GM23248 (cell line): ENCODE results near the gene RCAN1. TPM values are rescaled to one million over a fixed set of nuclear protein-coding genes. Genes with fewer than 3 reads are reported as not detected.
A peak's percentile ranks its signal among the peaks of the same experiment; 100 is the strongest.

Experiments
- DNase-seq: peaks from one replicate; pipeline ENCODE4 v3.0.0-alpha.2; 2015
- H2AFZ ChIP-seq: fragments of 200-600 bp; sonication (generic); 2 replicates; pipeline ENCODE4 v1.6.1; 2016; ENCODE audit warnings: antibody characterized with exemption
- H3F3A ChIP-seq: fragments of 200-600 bp; sonication (generic); 2 replicates; pipeline ENCODE4 v1.6.1; 2016; ENCODE audit warnings: mild to moderate bottlenecking, antibody characterized with exemption, mixed run types; ENCODE audit not compliant: insufficient read depth
- H3K27ac ChIP-seq: fragments of 200-600 bp; sonication (generic); 2 replicates; pipeline ENCODE4 v1.5.1; 2016; ENCODE audit warnings: mild to moderate bottlenecking
- H3K27me3 ChIP-seq: fragments of 200-600 bp; sonication (generic); replicated peaks from 2 replicates; pipeline ENCODE4 v1.6.1; 2016; ENCODE audit warnings: mild to moderate bottlenecking; ENCODE audit not compliant: insufficient read depth
- H3K36me3 ChIP-seq: fragments of 200-600 bp; sonication (generic); 2 replicates; pipeline ENCODE4 v1.6.1; 2016; ENCODE audit warnings: low read depth, mild to moderate bottlenecking
- H3K4me1 ChIP-seq: fragments of 200-600 bp; sonication (generic); 2 replicates; pipeline ENCODE4 v1.6.1; 2016; ENCODE audit warnings: mild to moderate bottlenecking; ENCODE audit not compliant: insufficient read depth
- H3K4me2 ChIP-seq: fragments of 200-600 bp; sonication (generic); one replicate; pipeline ENCODE4 v1.6.1; 2016; ENCODE audit warnings: mild to moderate bottlenecking; ENCODE audit not compliant: unreplicated experiment
- H3K4me3 ChIP-seq: fragments of 200-600 bp; sonication (generic); 2 replicates; pipeline ENCODE4 v1.5.1; 2016; ENCODE audit warnings: mild to moderate bottlenecking
- H3K79me2 ChIP-seq: fragments of 200-600 bp; sonication (generic); 2 replicates; pipeline ENCODE4 v1.6.1; 2016; ENCODE audit warnings: mild to moderate bottlenecking; ENCODE audit not compliant: insufficient read depth
- H3K9ac ChIP-seq: fragments of 200-600 bp; sonication (generic); 2 replicates; pipeline ENCODE4 v1.6.1; 2016; ENCODE audit warnings: mild to moderate bottlenecking
- H3K9me2 ChIP-seq: fragments of 200-600 bp; sonication (generic); 2 replicates; pipeline ENCODE4 v1.6.1; 2016; ENCODE audit warnings: mixed run types, mild to moderate bottlenecking, moderate library complexity; ENCODE audit not compliant: insufficient read depth
- H3K9me3 ChIP-seq: fragments of 200-600 bp; sonication (generic); one replicate; pipeline ENCODE4 v1.6.1; 2017; ENCODE audit warnings: low read depth
- H4K20me1 ChIP-seq: fragments of 200-600 bp; sonication (generic); 2 replicates; pipeline ENCODE4 v1.6.0; 2016; ENCODE audit not compliant: insufficient read depth
- EZH2 ChIP-seq: fragments of 200-600 bp; sonication (generic); IDR thresholded peaks from 2 replicates; pipeline ENCODE4 v1.6.1; 2018; ENCODE audit warnings: antibody characterized with exemption, mild to moderate bottlenecking; ENCODE audit not compliant: insufficient read depth, poor library complexity, severe bottlenecking
- EZH2phosphoT487 ChIP-seq: fragments of 200-600 bp; sonication (generic); IDR thresholded peaks from 2 replicates; pipeline ENCODE4 v1.6.1; 2018; ENCODE audit warnings: antibody characterized with exemption, moderate library complexity, mild to moderate bottlenecking, low read depth; ENCODE audit not compliant: insufficient read depth
- WGBS, 2 experiments: methylation state at CpG; one replicate each; pipeline ENCODE4 v1.1.6; 2015 to 2017; ENCODE audit warnings: low lambda C conversion rate in 2 of 2, low coverage in 1 of 2; ENCODE audit errors: missing lambda C conversion rate in 2 of 2; 5-methylcytosine and 5-hydroxymethylcytosine counted together
- in situ Hi-C: fragments of 300-500 bp; cut with MboI; formaldehyde crosslinking; loops from 2 replicates; pipeline ENCODE4 v1.15.0; 2020
- polyA plus RNA-seq: library from polyadenylated mRNA; unstranded; fragments of >200 nt; fragmentation: Nextera tagmentation; extraction: Ambion mirVana; gene quantifications from 2 replicates; pipeline ENCODE4 v1.2.1, GENCODE V29; 2016
- total RNA-seq: library from RNA; depleted of rRNA; stranded (reverse); fragments of >200 nt; shearing (Covaris generic); gene quantifications from 2 replicates; pipeline ENCODE4 v1.2.3, GENCODE V29; 2014

The RCAN1 gene
- total and polyA plus RNA-seq, 2 experiments from 2014 or later, result 65.9 to 76.3 TPM

- H3K79me2 ChIP-seq, result no peaks in the 10 kb centered on the region
- no peak for DNase-seq
- no peaks in the 10 kb centered on the region for H3K36me3 ChIP-seq
- peaks cover 14% of the 10 kb centered on the region for H3K4me1 ChIP-seq
- in situ Hi-C loops, result loop anchor here (10.0 to 25.0 kb wide), 3 partner anchors 60 to 733 kb away; partner anchors contain the start of gene ATP5PO
- H3K9ac ChIP-seq, result no peak overlapping the region
- no peaks in the 10 kb centered on the region for H3K9me2 ChIP-seq
- TF ChIP-seq EZH2phosphoT487 (no peak), EZH2 (no peak)
- H3K4me2 ChIP-seq, result no peak overlapping the region
- H2AFZ ChIP-seq, result no peak overlapping the region
- peaks cover 14% of the 10 kb centered on the region; the same call in 1 of the 2 replicates for H3F3A ChIP-seq
- no peak overlapping the region for H3K27ac ChIP-seq
- H3K9me3 ChIP-seq, result no peaks in the 10 kb centered on the region
- peaks cover 23% of the 10 kb centered on the region for H3K27me3 ChIP-seq
- WGBS, 2 experiments, result 73 to 81% methylated on average over 4 of the region's 4 CpGs
- H3K4me3 ChIP-seq, result no peak overlapping the region
- H4K20me1 ChIP-seq, result no peaks in the 10 kb centered on the region
Observed at GRCh38 chr21:34644825-34645224, 29.9 kb upstream of the RCAN1 start.

DNA sequence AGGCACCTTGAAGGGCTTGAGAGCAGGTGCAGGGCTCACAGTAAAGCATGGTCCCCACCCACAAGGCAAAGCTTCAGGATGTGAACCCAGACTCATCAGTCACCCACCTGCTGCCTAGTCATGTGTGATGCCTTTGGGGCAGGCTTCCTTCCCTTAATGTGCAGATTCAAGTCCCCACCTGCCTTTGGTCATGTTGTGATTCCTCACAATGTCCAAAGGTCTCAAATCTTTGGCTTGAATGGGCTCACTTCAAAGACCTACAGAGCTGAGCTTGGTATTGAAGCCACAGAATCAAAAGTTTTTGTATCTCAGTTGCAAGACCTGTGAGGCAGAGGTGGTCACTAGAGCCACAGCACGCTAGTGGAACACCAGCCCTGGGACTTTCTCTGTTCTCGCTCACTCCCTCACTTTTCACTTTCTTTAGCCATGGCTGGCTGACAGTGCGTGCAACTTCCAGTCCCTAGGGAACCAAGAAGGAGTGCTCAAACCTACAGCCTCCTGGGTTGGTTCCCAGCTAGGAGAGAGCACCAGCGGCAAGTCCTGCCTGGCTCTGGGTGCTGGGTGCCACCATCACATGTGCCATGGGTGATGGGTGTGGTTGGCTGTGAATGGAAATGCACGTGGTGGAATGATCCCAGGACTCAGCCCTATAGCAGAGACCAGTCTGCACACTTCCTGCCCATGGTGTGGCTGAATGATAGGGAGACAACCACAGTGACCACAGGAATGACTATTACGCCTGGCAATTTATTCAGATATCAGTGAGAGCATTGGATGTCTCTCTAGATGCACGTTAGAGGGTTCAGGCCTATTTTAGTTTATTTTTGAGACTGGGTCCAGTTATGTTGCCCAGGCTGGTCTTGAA is 27.5 kb upstream of the RCAN1 start:
- in situ Hi-C loops, result loop anchor here (10.0 to 25.0 kb wide), 3 partner anchors 58 to 730 kb away; partner anchors contain the start of gene ATP5PO
- Histone ChIP-seq H3K79me2 (no peaks in the 10 kb centered on the region), H3K4me1 (peaks cover 15% of the 10 kb centered on the region), H3K9me3 (no peaks in the 10 kb centered on the region), H3F3A (peaks cover 15% of the 10 kb centered on the region; the same call in 1 of the 2 replicates), H3K9me2 (no peaks in the 10 kb centered on the region), H2AFZ (no peak overlapping the region), H3K4me3 (no peak overlapping the region), H3K4me2 (no peak overlapping the region), H3K27ac (no peak overlapping the region), H3K27me3 (peaks cover 7% of the 10 kb centered on the region; the same call in 1 of the 2 replicates), H3K36me3 (no peaks in the 10 kb centered on the region), H4K20me1 (no peaks in the 10 kb centered on the region), H3K9ac (no peak overlapping the region)
- DNase-seq, result peak; percentile 33
- TF ChIP-seq EZH2phosphoT487 (no peak), EZH2 (no peak)
- WGBS, 2 experiments, result 67 to 70% methylated on average over 7 of the region's 7 CpGs

- WGBS, 2 experiments, result 2 to 4% methylated on average over 4 of the region's 4 CpGs
- Histone ChIP-seq H3K9me2 (no peaks in the 10 kb centered on the region), H3F3A (peaks cover 15% of the 10 kb centered on the region; the same call in 1 of the 2 replicates), H3K27me3 (peaks cover 14% of the 10 kb centered on the region; the same call in 1 of the 2 replicates), H3K4me2 (peak overlapping the region; percentile 49), H3K36me3 (no peaks in the 10 kb centered on the region), H4K20me1 (no peaks in the 10 kb centered on the region), H2AFZ (no peak overlapping the region), H3K4me1 (peaks cover 15% of the 10 kb centered on the region), H3K9ac (no peak overlapping the region), H3K9me3 (no peaks in the 10 kb centered on the region), H3K27ac (no peak overlapping the region), H3K79me2 (no peaks in the 10 kb centered on the region), H3K4me3 (no peak overlapping the region)
- TF ChIP-seq EZH2 (no peak), EZH2phosphoT487 (no peak)
- in situ Hi-C loops, result loop anchor here (10.0 to 25.0 kb wide), 3 partner anchors 56 to 729 kb away; partner anchors contain the start of gene ATP5PO
- DNase-seq, result peak; percentile 92
Observed at GRCh38 chr21:34640858-34641257, 25.9 kb upstream of the RCAN1 start.

GRCh38 chr21:34639882-34640788 is 25.2 kb upstream of the RCAN1 start:
- Histone ChIP-seq H3K27ac (no peak overlapping the region), H3K36me3 (no peaks in the 10 kb centered on the region), H3K79me2 (no peaks in the 10 kb centered on the region), H3K4me3 (peak overlapping the region; percentile 32), H2AFZ (no peak overlapping the region), H3F3A (peaks cover 15% of the 10 kb centered on the region; the same call in 1 of the 2 replicates), H3K9me2 (no peaks in the 10 kb centered on the region), H3K4me1 (peaks cover 15% of the 10 kb centered on the region), H3K9me3 (no peaks in the 10 kb centered on the region), H3K4me2 (peak overlapping the region; percentile 49), H3K27me3 (peaks cover 19% of the 10 kb centered on the region; the same call in 1 of the 2 replicates), H3K9ac (no peak overlapping the region), H4K20me1 (no peaks in the 10 kb centered on the region)
- TF ChIP-seq EZH2phosphoT487 (no peak), EZH2 (no peak)
- in situ Hi-C loops, result loop anchor here (10.0 to 25.0 kb wide), 3 partner anchors 55 to 728 kb away; partner anchors contain the start of gene ATP5PO
- 43 to 47% methylated on average over 9 of the region's 9 CpGs for WGBS, 2 experiments
- peak; percentile 47 for DNase-seq
